Measurements from ENCODE around the gene ELSPBP1.
"Not testable (repeated sequence)": the region's sequence is repeated elsewhere in the genome, so short reads cannot be mapped to it uniquely, and the experiment has no call there.

Gene ELSPBP1

DNA sequence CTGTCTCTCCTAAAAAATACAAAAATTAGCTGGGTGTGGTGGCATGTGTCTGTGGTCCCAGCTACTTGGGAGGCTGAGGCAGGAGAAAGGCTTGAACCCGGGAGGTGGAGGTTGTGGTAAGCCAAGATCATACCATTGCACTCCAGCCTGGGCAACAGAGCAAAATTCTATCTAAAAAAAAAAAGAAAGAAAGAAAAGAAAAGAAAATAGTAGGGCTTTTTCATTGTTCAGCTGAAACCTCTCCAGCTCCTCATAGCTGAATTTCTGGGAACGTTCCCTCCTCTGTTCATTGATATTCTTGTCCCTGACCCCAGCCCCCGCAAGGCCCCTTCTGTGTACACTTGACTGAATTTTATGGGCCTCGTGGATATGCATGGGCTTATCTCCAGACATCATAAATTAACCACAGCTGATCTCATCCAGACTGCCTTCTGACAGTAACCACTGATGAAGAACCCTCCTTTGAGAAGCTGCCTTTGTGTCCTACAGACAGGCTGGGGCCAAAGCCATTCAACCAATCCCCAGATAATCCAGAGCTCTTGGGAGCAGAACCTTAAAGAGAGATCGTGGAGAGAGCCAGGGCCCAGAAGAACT is at the start of gene ELSPBP1:
Gene ELSPBP1 (plus strand): TSS at position 424 of the 594 bp plus-strand sequence. CDS start 14,036 bp downstream, outside the sequence.
- DNase-seq: no peak

DNA sequence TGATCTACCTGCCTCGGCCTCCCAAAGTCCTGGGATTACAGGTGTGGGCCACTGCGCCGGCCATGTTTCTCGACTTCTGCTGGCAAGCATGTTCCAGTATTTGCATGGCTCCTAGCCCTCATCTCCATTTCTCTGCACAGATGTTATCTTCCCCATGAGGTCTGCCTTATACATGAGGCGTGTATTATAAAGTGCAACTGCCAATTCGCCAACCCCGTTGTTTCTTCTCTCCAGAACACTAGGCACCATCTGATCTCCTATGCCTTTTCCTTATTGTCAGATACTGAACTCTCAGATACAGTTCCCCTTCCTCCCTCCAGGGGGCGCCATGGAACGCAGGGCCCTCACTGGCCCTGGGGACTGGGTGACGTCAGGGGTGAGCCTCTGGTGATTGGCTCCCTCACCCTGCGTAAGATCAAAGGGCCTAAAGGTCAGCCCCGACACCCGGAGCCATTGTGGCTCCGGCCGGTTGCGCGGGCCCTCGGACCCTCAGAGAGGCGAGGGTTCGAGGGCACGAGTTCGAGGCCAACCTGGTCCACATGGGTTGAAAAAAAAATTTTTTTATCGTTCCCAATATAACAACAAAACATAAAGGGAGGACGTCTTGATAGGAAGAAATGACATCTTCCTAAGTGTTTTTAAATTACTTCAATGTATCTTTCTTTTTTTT is 44.4 kb upstream of the ELSPBP1 start:
- not testable (repeated sequence) for DNase-seq

DNA sequence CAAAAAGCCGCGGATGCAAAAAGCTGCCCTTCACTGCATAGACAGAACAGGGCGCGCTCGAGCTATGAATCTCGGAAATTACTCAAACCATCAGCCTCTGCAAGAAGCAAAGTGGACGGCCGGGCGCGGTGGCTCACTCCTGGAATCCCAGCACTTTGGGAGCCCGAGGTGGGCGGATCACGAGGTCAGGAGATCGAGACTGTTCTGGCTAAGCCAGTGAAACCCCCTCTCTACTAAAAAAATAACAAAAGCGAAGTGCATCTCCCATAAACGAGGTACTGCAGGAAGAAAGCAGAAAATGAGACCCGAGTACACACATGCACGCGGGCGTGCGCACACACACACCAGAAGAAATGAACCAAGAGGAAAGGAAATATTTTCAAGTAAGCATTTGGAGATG is 42.3 kb upstream of the ELSPBP1 start:
- DNase-seq: not testable (repeated sequence)

DNA sequence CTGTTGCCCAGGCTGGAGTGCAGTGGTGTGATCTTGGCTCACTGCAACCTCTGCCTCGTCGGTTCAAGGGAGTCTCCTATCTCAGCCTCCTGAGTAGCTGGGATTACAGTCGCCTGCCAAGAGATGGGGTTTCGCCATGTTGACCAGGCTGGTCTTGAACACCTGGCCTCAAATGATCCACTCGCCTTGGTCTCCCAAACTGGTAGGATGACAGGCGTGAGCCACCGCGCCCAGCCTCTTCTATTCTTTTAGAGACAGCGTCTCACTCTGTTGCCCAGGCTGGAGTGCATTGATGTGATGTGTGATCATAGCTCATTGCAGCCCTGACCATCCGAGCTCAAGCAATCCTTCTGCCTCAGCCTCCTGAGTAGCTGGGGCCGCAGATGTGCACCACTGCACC is 38.5 kb upstream of the ELSPBP1 start:
- not testable (repeated sequence) for DNase-seq

DNA sequence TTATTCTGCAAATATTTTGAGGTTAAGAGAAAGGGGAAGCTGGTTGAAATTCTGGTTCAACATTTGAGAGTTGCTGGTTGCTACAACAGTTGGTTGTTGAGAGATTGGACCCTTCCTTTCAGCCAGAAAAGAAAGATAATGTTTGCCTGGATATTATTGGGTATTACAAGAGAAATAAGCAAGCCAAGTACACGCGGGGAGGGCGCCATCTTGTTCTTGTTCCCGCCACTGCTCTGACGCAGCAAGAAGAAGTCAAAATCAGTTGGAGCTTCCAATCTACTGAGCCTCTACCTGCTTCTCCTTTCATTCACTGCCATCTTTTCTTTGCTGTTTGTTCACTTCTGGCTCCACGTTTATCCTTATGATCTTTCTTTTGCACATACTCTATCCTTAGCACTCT is 20.9 kb upstream of the ELSPBP1 start:
- DNase-seq: no peak

DNA sequence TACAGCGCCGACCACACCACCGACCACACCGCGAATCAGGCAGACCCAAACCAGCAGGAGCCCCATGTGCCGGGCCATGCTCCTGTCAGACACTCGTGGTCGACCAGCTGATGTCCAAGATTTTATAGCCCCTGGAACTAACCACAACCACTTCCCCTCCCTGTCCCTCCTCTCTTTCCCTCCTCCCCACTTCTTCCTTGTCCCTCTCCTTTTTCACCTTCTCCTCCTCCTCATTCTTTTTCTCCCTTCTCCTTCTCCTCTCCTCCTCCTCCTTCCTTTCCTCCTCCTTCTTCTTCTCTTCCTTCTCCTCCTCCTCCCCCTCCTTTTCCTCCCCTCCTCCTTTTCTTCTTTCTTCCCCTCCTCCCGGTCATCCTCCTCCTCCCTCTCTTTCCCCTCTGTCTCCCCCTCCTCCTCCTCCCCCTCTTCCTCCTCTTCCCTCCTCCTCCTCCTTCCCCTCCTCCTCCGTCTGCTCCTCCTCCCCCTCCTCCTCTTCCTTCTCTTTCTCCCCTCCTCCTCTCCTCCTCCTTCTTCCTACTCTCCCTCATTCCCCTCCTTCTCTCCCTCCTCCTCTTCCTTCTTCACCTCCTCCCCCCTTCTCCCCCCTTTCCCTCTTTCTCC is 3.1 kb upstream of the ELSPBP1 start:
- DNase-seq: no peak

DNA sequence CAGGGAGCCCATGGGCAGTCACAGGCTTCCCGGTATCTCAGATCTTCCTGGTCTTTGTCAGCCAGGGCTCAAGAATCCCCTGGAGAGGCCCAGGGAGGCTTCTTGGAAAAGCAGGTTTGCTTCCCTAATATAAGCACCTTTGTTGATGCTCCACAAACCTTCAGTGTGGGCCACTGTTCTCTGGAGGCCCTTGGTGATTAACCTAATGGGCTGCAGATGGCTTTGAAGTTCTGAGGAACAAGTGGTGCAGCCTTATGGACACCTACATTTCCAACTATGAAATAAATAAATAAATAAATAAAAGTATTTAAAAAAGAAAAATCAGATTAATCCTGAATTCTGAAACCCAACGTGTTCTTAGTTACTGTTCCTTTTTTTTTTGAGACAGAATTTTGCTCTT is 2.4 kb upstream of the ELSPBP1 start, which contains the start of gene BSPH1:
Gene BSPH1 (minus strand): TSS at position 101 of the 400 bp plus-strand sequence. CDS start 89 bp downstream, at position 12.
- no peak for DNase-seq

DNA sequence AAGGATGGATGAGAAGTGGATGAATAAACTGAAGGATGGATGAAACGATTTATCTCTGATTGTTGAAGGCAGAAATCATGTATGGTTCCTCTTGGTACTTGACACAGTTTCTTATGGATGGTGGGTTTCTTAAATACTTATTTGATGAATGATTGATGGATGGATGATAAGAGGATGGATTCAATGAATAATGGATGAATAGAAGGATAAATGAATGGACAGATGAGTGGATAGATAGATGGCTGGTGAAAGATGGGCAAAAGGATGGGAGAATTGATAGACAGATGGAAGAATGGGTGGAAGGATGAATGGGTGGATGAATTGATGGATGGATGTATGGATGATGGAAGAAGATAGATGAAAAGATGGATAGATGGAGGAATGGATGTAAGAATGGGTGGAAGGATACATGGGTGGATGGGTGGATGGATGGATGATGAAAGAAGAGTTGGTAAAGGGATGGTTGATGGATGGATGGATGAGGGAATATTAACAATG is 1.8 kb downstream of the ELSPBP1 start:
- DNase-seq: no peak

DNA sequence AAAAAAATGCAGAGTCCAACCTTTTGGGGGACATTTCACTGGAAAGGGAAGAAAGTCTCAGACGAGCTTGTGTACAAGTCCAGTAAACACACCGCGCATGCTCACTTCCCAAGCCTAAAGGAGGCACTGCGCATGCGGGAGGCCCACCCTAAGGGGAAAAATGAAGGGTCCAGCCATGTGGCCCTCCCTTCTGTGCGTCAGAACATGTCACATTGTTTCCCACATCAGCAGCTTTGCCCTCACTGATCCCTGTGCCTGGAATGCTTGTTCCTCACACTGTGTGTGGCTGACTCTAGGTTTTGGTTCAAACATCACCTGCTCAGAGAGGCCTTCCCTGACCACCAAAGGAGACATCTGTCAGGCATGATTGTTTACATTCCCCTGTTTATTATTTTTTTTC is 4.4 kb downstream of the ELSPBP1 start:
- DNase-seq: no peak

DNA sequence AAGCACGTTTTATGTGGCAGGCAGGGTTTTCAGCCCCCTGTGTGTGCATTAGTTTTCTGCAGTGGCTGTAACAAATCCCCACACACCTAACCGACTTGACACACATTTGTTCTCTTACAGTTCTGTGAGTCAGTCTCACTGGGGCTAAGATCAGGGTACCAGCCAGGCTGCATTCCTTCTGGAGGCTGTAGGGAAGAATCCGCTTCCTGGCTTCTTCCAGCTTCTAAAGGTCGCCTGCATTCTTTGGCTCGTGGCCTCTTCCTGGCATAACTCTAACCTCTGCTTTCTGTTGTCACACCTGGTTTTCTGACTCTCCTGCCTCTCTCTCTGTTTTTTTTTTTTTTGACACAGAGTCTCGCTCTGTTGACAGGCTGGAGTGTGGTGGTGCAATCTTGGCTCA is 6.4 kb downstream of the ELSPBP1 start:
- no peak for DNase-seq

DNA sequence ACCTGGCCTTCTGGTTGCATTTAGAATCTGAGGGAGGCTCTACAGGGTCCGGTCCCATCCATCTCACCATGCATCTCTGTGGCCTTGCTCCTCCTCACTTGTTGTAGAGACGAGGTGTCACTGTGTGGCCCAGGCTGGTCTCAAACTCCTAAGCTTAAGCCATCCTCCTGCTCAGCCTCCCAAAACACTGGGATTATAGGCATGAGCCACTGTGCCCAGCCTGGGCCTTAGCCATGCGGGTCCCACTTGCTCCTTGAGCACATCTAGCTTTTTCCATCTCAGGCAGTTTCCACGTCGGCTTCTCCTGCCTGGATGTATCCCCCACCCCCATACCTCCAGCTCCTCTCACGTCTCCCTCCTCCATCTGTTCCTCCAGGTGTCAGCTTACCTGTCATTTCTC is 9.8 kb downstream of the ELSPBP1 start:
- DNase-seq: no peak

DNA sequence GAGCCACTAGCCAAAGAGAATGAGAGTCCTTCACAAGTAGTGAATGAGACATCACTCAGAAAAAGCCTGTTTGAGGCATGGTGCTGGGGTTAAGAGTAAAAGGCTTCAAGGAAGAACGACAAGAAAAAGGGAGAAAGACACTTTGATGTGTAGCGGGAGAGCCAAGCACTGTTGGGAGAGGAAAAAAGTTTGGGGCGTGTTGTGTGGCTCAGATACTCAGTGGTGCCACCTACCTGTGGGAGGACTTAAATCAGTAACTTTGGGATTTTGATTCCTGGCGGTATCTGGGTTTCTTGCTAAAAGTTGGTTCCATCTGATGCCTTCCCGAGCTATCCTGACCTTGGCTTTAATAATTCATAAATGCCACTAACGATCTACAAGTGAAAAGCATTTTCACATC is 12.3 kb downstream of the ELSPBP1 start:
- no peak for DNase-seq

DNA sequence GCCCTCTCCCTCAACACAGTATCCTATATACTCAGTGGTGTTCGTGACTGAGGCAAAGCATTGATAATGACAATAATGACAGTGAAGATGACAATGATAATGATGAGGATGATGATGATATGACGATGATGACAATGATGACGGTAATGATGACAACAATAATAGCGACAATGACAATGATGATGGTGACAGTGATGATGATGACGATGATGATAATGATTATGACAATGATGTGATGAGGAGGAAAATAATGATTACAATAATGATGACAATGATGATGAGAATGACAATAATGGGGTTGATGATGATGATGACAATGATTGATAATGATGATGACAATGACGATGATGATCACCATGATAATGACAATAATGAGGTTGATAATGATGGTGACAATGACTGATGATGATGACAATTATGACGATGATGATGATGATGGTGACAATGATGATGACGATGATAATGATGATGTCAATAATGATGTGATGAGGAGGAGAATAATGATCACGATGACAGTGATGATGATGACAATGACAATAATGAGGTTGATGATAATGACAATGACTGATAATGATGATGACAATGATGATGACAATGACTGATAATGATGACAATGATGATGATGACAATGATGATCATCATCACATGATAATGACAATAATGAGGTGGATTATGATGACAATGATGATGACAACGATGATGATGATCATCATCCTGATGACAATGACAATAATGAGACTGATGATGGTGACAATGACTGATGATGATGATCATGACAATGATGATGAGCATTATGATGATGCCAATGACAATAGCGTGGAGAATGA is 16.7 kb downstream of the ELSPBP1 start:
- no peak for DNase-seq

DNA sequence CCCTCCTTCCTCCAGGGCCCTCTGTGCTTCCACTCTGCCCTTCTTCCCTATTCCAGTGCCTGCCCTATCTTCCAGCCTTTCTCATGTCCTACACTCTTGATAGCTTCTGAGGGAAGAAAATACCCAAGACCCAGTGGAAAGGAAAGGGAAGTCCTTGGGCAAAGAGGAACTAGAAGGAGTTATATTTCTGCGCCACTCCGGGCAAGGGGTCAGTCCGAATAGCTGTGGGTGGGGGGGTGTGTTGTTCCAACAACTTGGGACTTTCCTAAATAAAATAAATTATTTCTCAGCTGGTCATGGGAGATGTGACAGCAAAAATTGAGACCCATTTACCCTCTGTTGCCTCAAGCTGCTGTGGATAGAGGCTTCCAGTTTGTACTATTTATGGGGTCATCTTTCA is 26.3 kb downstream of the ELSPBP1 start:
- no peak for DNase-seq

DNA sequence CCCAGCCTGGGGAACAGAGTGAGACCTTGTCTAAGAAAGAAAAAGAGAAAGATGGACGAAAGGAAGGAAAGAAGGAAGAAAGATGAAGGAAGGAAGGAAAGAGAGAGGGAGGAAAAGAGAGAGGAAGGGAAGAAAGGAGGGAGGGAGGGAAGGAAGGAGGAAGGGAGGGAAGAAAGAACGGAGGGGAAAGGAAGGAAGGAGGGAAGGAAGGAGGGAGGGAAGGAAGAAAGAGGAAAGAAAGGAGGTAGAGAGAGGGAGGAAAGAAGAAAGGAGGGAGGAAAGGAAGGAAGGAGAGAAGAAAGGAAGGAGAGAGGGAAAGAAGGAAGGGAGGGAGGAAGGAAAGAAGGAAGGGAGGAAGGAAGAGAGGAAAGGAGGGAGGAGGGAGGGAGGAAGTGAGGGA is 28.6 kb downstream of the ELSPBP1 start:
- DNase-seq: no peak

DNA sequence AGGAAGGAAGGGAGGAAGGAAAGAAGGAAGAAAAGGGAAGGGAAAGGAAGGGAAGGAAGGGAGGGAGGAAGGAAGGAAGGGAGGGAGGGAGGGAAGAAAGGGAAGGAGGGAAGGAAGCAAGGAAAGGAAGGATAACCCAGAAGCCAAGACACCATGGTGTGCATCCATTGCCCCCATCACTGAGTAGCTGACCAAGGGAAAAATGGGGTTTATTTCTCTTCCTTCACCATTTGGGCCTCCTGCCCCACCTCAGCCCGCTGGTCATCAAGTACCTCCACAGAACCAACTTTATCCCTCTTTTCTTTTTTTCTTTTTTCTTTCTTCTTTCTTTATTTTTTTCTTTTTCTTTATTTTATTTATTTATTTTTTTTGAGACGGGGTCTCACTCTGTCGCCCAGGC is 29.1 kb downstream of the ELSPBP1 start:
- no peak for DNase-seq

DNA sequence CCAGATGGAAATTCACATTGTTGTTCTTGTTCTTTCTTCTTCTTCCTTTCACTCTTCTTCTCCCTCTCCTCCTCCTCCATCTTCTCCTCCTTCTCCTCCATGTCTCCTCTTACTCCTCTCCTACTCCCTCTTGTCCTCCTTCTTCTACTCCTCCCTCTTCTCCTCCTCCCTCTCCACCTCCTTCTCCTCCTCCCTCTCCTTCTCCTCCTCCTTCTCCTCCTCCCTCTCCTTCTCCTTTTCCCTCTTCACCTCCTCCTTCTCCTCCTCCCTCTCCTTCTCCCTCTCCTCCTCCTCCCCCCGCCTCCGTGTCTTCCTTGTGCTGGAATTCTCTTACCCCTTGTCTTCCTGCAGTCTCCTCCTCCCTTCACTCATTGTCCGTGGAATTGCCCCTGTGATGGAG is 31.0 kb downstream of the ELSPBP1 start:
- DNase-seq: no peak

DNA sequence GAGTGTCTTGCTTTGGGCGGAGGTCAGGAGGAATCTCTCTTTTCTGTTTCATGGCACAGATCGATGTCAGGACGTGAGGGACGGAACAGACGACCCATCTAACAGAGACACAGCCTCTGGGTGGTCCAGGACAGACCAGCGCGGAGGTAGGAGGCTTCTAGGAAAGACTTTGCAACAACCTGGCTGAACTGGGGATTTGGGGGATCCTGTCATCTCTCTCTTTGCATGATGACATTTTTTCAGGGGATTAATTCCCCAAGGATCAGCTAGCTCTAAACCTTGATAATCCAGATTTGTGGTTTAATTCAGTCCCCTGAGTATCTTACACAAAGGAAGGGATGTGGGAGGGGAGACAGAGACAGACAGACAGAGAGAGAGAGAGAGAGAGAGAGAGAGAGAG is 35.0 kb downstream of the ELSPBP1 start:
- no peak for DNase-seq

DNA sequence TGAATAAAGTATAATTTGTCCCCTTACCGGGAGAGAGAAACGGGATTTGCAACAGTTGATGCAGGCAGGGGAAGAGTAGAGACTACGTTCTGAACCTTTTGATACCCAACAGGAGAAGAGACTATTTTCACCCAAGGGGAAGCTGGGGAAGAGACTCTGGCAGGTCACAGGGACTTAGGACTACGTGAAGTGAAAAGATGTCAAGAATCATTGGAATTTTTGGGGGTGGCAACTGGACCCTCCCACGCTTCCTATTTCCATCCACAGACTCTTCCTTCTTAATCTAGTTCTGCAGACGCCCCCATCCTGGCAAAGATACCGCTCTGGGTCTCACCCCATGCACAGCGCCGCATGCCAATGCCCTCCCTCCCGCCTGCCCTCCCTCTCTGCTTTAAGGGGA is 35.6 kb downstream of the ELSPBP1 start:
- DNase-seq: no peak

DNA sequence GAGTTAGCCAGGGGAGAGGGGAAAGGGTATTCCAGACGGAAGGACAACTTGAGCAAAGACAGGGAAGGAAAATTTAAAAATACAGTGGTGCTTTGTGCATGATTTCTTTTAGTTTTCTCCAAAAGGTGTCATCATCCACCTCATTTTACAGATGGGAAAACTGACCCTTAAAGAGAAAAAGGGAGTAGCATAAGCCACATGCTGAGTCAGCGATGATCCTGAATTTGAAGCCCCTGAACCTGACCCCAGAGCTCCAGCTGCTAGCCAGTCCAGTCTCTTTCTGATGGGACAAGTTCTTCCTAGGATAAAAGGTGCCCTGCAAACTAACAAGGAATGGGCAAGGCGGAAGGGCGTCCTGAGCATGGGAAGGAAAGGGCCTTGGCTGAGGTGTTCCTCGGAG is 39.2 kb downstream of the ELSPBP1 start:
- no peak for DNase-seq

DNA sequence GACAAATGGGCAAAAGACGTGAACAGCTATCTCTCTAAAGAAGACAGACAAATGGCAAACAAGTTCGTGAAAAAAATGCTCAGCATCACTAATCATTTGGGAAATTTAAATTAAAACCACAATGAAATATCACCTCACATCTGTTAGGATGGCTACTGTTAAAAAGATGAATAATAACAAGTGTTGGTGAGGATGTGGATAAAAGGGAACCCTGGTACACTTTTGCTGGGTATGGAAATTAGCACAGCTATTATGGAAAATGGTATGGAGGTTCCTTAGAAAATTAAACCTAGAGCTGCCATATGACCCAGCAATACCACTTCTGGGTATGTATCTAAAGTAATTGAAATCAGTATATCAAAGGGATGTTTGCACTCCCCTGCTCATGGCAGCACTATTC is 42.3 kb downstream of the ELSPBP1 start:
- no peak for DNase-seq

DNA sequence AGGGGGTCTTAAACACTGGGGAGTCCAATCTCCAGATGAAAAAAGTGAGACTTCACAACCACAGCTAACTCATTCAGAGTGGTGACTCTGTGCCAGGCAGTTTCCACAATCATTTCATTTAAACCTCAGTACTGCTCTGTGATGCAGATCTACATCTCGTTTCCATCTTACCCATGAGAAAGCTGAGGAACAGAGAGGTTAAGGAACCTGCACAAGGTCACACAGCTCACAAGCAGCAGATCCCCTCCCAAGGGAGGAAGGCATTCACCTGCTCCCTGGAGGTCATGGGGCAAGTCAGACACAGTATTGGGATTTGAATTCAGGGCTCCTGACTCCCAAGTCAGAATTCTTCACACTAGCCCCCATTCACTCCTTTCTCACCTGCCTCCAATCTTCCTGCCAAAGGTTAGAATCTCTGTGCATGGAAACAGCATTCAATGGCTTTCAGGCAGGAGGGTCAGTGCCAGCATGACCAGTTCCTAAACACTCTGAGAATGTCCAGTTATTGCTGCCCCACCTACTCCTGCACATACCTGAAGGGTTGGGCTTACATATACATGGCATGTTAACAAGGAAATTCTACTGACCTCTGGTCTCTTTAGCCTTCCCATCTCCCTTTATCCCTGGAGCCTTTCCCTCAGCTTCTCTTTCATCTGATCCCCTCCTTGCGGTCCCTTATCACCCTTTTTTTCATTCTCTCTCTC is 47.6 kb downstream of the ELSPBP1 start:
- no peak for DNase-seq
